DMS53 (cell line): Measurements from ENCODE around the gene FAU.
A peak's percentile ranks its signal among the peaks of the same experiment; 100 is the strongest.

ENCODE experiments used
- DNase-seq: peaks from one replicate; lab custom pipeline; 2025; lab: John Stamatoyannopoulos, UW

Gene FAU

DNA sequence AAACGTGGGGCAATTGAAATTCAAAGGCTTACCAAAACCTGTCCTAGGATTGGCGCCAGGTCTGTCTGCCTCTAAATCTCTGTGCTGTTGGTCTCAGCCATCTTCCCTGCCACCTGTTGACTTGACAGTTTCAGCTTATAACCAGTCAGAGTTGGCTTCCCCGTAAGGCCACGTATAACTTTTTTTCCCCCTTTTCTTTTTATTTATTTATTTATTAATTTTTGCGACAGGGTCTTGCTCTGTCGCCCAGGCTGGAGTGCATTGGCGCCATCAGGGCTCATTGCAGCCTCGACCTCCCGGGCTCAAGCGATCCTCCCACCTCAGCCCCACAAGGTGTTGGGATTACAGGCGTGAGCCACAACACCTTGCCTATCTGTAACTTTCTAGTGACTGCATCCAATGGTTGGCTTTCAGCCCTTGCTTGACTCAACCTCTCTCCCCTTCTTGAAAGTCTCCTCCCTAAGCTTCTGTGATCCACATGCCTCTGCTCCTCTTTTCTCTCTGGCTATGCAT lies 13.8 kb upstream of the FAU start:
- DNase-seq, result peak; percentile 64

- peak; percentile 99 for DNase-seq
Observed at GRCh38 chr11:65134952-65135632, 13.2 kb upstream of the FAU start.

GRCh38 chr11:65134240-65134951 lies 12.5 kb upstream of the FAU start, which contains the start of gene SYVN1:
Gene SYVN1, minus strand, starts transcription at chr11:65134519. Its CDS starts 918 bp downstream, at chr11:65133601.
- DNase-seq, result peak; percentile 96

DNA sequence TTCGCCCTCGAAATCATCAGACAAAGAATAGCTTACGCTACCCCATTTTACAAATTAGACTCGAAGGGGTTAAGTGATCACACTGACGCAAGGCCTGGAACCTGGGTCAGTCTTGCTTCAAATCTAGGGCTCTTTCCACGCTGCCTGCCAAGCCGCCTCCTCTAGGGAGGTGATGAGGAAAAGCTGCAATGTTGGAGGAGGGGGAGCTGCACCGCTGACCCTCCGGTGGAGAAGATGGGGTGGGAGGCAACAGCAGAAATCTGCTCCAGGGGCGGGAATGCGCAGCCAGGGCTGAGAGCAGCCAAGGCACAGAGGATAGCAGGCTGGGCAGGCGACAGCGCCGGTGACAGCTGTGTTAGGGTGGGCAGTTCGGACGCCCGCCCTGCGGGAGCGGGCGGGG lies 11.8 kb upstream of the FAU start:
- DNase-seq, result peak; percentile 52

- peak; percentile 85 for DNase-seq
Observed at GRCh38 chr11:65132988-65133700, 11.2 kb upstream of the FAU start.

DNA sequence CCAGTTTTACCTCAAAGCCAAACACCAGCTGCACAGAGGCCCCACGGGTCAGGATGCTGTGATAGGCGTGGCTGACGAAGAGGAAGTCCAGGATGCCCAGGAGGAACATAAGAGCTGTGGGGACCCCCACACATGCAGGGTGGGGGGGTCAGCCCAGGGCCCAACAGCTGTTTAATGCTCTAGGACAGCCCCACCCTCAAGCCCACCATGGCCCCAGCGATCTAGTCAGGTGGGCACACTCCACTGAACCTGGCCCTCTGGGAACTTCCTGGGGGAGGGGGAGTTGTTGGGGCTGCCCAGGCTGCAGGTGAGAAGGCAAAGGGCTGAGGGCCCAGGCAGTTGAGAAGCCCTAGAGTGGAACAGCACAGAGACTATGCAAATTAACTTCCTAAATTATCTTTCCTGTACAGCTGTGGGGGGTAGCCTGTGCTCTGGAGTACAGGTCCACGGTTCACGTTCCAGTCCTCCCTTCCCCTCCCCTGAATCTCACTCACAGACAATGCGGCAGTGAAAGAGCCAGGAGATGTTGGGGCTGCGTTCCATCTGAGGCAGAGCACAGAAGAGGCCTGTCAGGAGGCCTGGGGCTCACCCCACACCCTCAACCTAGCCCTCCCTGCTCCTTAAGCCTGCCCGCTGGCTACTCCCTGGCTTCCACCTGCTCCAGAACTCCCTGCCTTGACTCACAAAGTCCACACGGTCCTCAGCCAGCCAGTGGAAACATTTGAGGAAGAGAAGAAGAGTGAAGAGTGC lies 10.5 kb upstream of the FAU start:
- DNase-seq, result no peak

DNA sequence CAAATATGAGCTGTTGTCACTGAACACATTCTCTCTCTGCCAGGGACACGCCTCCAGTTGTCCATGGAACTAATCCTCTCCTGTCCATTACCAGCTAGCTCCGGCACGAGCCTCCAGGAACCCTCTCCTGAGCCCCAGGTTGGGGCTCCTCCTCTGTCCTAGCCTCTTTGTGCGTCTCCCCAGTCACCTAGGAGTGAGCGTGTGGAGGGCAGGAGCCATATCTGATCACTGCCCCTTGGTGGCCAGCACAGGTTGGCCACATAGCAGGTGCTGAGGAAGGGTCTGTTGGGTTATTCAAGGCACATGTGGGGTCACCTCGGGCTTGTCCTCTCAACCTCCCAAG lies 9.9 kb upstream of the FAU start:
- no peak for DNase-seq

- no peak for DNase-seq
Observed at GRCh38 chr11:65131417-65131776, 9.5 kb upstream of the FAU start.

GRCh38 chr11:65130631-65131416 lies 8.9 kb upstream of the FAU start:
- no peak for DNase-seq

GRCh38 chr11:65129649-65130441 lies 7.9 kb upstream of the FAU start:
- no peak for DNase-seq

- DNase-seq, result no peak
Observed at GRCh38 chr11:65128182-65129145, 6.5 kb upstream of the FAU start.

DNA sequence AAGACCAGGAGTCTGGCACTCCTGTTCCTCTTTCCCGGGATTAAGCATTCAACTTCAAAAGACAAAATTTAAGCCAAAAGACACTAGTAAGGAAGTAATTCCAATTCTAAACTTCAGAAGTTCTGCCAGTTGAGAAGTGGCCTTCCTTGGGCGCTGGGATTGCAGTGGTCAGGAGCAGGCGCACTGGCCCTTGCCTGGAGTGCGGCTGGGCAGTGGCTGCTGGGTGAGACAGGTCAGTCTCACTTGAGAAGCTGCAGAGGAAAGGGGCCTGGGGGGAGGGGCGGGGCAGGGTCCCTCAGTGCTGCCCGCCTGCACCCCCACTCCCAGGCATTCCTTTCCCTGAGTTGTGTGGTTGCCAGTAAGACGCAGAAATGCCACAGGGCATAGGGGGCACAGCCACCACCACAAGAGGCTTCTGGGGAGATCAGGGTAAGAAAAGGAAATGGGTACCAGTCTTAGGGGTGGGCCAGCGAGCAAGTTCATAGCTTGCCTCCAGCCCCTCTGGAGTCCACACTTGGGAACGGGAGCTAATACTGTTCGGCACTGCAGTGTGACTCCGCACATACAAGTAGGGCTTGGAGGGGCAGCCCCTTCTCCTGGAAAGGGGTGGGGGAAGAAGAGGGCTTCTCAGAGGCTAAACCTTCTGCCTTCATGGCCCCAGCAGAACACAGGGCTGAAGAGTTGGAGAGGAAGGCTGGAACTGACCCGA lies 5.7 kb upstream of the FAU start:
- DNase-seq, result no peak

GRCh38 chr11:65126624-65127274 lies 4.8 kb upstream of the FAU start:
- no peak for DNase-seq

- no peak for DNase-seq
Observed at GRCh38 chr11:65125197-65126056, 3.5 kb upstream of the FAU start.

GRCh38 chr11:65124480-65125196 lies 2.7 kb upstream of the FAU start:
- DNase-seq, result no peak

DNA sequence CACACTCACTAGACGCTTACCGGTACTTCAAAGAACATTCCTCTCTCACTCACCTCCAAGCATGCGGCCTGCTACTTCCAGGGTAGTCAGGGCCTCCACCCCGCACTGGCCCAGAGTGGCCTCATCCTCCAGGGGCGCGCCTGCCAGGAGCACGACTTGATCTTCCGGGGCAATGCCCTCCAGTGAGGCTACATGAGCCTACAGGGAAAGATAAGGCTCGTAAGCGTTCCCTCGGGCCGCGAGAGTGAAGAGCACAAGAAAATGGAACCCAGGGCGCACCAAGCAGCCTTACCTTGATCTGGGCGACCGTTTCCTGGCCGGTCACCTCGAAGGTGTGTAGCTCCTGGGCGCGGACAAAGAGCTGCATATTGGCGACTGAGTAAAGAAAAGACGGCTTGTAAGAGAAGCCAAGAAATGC lies 478 bp downstream of the FAU start:
- peak; percentile 58 for DNase-seq

DNA sequence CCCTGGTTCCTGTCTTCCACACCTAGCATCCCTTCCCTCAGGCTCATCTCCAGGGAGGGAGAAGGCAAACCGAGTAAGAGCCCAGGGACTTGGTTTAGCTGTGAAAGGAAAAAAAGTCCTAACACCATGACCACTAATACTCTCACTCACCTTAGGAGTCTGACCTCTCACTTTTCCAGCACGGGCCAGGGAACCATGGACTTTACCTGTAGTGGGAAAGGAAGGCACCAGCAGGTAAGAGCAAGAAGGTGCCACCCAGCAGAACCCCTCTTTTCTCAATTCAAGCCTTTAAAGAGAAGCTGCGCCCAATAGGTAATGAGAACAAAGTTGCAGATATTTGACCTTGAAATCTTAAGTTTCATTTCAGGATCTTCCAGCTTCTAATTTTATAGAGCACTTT lies 1.1 kb downstream of the FAU start:
- no peak for DNase-seq
